ENCODE results near the gene KRTAP10-11.
A peak's percentile ranks its signal among the peaks of the same experiment; 100 is the strongest.

Gene KRTAP10-11

DNA sequence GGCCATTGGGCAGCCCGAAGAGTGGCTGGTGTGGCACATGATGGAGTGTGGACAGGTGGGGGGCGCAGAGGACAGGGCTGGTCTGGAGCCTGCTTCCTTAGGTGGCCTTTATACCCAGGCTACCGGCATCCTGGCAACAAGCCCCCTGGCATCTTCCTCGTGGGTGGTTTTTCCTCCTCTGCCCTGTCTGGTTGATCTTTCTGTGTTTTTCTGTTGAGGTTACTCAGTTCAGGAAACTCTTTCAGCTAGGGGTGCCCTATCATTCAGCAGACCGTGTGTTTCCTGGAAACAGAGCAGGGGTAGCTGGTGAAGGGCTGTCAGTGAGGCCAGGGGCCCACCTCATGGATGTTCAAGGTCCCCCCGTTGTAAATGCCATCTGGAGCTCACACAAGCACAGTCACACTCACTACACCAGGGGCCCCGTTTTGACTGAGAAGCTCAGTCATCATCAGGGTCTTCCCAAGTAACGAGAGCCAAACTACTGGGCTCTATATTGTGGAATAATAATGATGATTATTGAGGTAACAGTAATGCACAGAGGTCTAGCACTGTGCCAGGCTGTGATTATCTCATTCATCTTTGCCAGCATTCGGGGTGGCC lies 8.5 kb downstream of the KRTAP10-11 start, which contains the start of gene KRTAP12-4:
Gene KRTAP12-4, minus strand, starts transcription at position 84 of the 600 bp plus-strand sequence. Its CDS starts 45 bp downstream, at position 39.
- ATAC-seq (ENCODE audit: insufficient read depth, low read depth), result no peak
- H3K4me2 ChIP-seq (ENCODE audit: insufficient read depth, low read length), result no peak within 1 kb of the TSS
- H3K27me3 ChIP-seq (ENCODE audit: insufficient read depth, low read length, poor library complexity), result no peaks in the 10 kb centered on the region
- H3K27ac ChIP-seq (ENCODE audit: low read length), result no peak within 1 kb of the TSS
- no peak for TF ChIP-seq EZH2 (IDR thresholded peaks at IDR 0.05; ENCODE audit: borderline replicate concordance, low read depth, low read length, severe bottlenecking)
- TF ChIP-seq, protein P1, sequence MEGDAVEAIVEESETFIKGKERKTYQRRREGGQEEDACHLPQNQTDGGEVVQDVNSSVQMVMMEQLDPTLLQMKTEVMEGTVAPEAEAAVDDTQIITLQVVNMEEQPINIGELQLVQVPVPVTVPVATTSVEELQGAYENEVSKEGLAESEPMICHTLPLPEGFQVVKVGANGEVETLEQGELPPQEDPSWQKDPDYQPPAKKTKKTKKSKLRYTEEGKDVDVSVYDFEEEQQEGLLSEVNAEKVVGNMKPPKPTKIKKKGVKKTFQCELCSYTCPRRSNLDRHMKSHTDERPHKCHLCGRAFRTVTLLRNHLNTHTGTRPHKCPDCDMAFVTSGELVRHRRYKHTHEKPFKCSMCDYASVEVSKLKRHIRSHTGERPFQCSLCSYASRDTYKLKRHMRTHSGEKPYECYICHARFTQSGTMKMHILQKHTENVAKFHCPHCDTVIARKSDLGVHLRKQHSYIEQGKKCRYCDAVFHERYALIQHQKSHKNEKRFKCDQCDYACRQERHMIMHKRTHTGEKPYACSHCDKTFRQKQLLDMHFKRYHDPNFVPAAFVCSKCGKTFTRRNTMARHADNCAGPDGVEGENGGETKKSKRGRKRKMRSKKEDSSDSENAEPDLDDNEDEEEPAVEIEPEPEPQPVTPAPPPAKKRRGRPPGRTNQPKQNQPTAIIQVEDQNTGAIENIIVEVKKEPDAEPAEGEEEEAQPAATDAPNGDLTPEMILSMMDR (IDR thresholded peaks at IDR 0.05; ENCODE audit: borderline replicate concordance, extremely low read depth, low read length, poor library complexity, severe bottlenecking), result no peak
- H3K36me3 ChIP-seq (ENCODE audit: insufficient read depth, low read length), result no peaks in the 10 kb centered on the region
- no peaks in the 10 kb centered on the region for H3K79me2 ChIP-seq (ENCODE audit: insufficient read depth, low read length)
- DNase-seq, result no peak
- peaks cover 24% of the 10 kb centered on the region for H3K4me1 ChIP-seq (ENCODE audit: insufficient read depth, low read length)
- H4K20me1 ChIP-seq (ENCODE audit: insufficient read depth, low read length), result no peaks in the 10 kb centered on the region
- H3K9ac ChIP-seq (ENCODE audit: low read depth, low read length), result no peak within 1 kb of the TSS
- no peak within 1 kb of the TSS for H3K4me3 ChIP-seq (ENCODE audit: low read depth in 1 of 2, low read length in 2 of 2)
- no peak within 1 kb of the TSS for H2AFZ ChIP-seq (ENCODE audit: low read depth, low read length)
- H3K9me3 ChIP-seq (ENCODE audit: insufficient read depth, low read length, severe bottlenecking), result peaks cover 4% of the 10 kb centered on the region

DNA sequence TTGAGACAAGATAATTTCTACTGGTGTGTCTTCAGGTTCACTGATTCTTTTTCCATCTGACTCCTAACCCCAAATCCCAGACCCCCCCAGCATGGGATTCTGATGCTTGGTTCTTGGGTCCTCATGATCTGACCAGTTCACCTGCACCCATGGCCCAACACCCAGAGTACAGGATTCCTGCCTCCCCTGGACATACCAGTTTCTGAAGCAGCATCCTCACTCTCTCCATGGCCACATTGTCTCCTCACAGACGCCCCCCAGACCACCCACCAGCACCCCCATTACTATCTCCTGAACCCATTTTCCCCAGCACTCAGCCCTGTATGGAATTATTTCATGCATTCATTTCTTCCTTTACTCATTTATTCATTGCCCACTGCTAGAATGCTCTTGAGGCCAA lies 10.7 kb downstream of the KRTAP10-11 start:
- H3K4me2 ChIP-seq (ENCODE audit: insufficient read depth, low read length), result no peak overlapping the region
- no peaks in the 10 kb centered on the region for H3K36me3 ChIP-seq (ENCODE audit: insufficient read depth, low read length)
- no peaks in the 10 kb centered on the region for H3K27me3 ChIP-seq (ENCODE audit: insufficient read depth, low read length, poor library complexity)
- no peaks in the 10 kb centered on the region for H3K79me2 ChIP-seq (ENCODE audit: insufficient read depth, low read length)
- H3K9ac ChIP-seq (ENCODE audit: low read depth, low read length), result no peak overlapping the region
- ATAC-seq (ENCODE audit: insufficient read depth, low read depth) (no peak), DNase-seq (no peak)
- H3K4me3 ChIP-seq (ENCODE audit: low read depth in 1 of 2, low read length in 2 of 2), result no peak overlapping the region
- no peak overlapping the region for H2AFZ ChIP-seq (ENCODE audit: low read depth, low read length)
- no peak overlapping the region for H3K27ac ChIP-seq (ENCODE audit: low read length)
- TF ChIP-seq EZH2 (IDR thresholded peaks at IDR 0.05; ENCODE audit: borderline replicate concordance, low read depth, low read length, severe bottlenecking), result no peak
- TF ChIP-seq, protein P1 (IDR thresholded peaks at IDR 0.05; ENCODE audit: borderline replicate concordance, extremely low read depth, low read length, poor library complexity, severe bottlenecking), result no peak
- H3K9me3 ChIP-seq (ENCODE audit: insufficient read depth, low read length, severe bottlenecking), result peaks cover 4% of the 10 kb centered on the region
- H3K4me1 ChIP-seq (ENCODE audit: insufficient read depth, low read length), result peaks cover 24% of the 10 kb centered on the region
- H4K20me1 ChIP-seq (ENCODE audit: insufficient read depth, low read length), result no peaks in the 10 kb centered on the region

DNA sequence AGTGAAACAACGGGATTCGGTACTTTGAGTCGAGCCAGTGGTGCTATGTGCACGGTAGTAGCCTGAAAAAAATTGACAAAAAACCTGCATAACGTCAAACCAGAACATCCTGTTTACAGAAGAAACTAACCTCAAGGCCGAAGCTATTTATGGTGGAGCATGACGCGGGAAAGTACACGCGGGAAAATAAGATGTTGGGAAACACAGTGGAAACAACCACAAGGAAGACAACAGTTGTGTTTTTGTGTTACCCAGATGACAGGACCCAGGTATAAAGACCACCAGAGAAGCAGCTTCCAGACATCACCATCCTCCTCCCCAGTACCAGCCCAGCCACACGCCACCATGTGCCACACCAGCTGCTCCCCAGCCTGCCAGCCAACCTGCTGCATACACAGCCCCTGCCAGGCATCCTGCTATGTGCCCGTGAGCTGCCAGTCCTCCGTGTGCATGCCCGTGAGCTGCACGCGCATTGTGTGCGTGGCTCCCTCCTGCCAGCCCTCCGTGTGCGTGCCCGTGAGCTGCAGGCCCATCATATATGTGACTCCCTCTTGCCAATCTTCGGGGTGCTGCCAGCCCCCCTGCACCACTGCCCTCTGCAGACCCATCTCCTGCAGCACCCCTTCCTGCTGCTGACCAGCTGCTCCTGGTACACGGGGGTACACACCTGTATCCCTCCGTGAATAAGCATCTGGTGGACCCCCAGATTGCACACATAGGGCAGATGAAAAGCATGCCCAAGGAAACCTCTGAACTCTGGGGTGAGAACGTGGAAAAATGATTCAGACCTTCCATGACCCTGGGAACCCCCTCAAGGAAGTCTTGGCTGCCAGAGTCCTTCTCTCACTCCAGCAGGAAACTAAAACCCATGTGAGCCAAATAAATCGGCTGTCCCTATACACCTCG lies 11.7 kb downstream of the KRTAP10-11 start, which contains the start of gene KRTAP12-3:
Gene KRTAP12-3, plus strand, starts transcription at position 298 of the 906 bp plus-strand sequence. Its CDS starts 48 bp downstream, at position 346.
- no peaks in the 10 kb centered on the region for H3K79me2 ChIP-seq (ENCODE audit: insufficient read depth, low read length)
- H3K27ac ChIP-seq (ENCODE audit: low read length), result no peak within 1 kb of the TSS
- TF ChIP-seq, protein P1 (IDR thresholded peaks at IDR 0.05; ENCODE audit: borderline replicate concordance, extremely low read depth, low read length, poor library complexity, severe bottlenecking), result no peak
- no peak for TF ChIP-seq EZH2 (IDR thresholded peaks at IDR 0.05; ENCODE audit: borderline replicate concordance, low read depth, low read length, severe bottlenecking)
- no peaks in the 10 kb centered on the region for H4K20me1 ChIP-seq (ENCODE audit: insufficient read depth, low read length)
- DNase-seq (peak; percentile 20), ATAC-seq (ENCODE audit: insufficient read depth, low read depth) (peak; percentile 63)
- no peak within 1 kb of the TSS; the same call in 1 of the 2 replicates for H3K4me2 ChIP-seq (ENCODE audit: insufficient read depth, low read length)
- peaks cover 4% of the 10 kb centered on the region for H3K9me3 ChIP-seq (ENCODE audit: insufficient read depth, low read length, severe bottlenecking)
- H3K27me3 ChIP-seq (ENCODE audit: insufficient read depth, low read length, poor library complexity), result no peaks in the 10 kb centered on the region
- H3K4me3 ChIP-seq (ENCODE audit: low read depth in 1 of 2, low read length in 2 of 2), result no peak within 1 kb of the TSS
- H2AFZ ChIP-seq (ENCODE audit: low read depth, low read length), result no peak within 1 kb of the TSS
- H3K4me1 ChIP-seq (ENCODE audit: insufficient read depth, low read length), result peaks cover 24% of the 10 kb centered on the region
- H3K36me3 ChIP-seq (ENCODE audit: insufficient read depth, low read length), result no peaks in the 10 kb centered on the region
- H3K9ac ChIP-seq (ENCODE audit: low read depth, low read length), result no peak within 1 kb of the TSS

Measured in DND-41 (cell line).